H1 (cell line): ENCODE data around the gene NSUN4. TPM values are rescaled to one million over a fixed set of nuclear protein-coding genes. Genes with fewer than 3 reads are reported as not detected.
A peak's percentile ranks its signal among the peaks of the same experiment; 100 is the strongest.

Source experiments
- CTCF ChIA-PET: fragments of 300-600 bp; sonication (Branson Sonifier 250); formaldehyde crosslinking; loops from one replicate; lab custom pipeline; 2021; ENCODE audit not compliant: partially characterized antibody; lab: Charles Lee
- POLR2A ChIA-PET: fragments of 300-600 bp; sonication (Branson Sonifier 250); formaldehyde crosslinking; loops from one replicate; lab custom pipeline; 2021; ENCODE audit warnings: inconsistent platforms; ENCODE audit not compliant: partially characterized antibody; lab: Charles Lee
- DNase-seq, 2 experiments: peaks; one replicate each; pipeline versions ENCODE4 v3.0.0 to v3.0.0-alpha.2; 2010 to 2022; ENCODE audit warnings: low spot score in 2 of 2, low read depth in 1 of 2, mixed read lengths in 1 of 2
- FAIRE-seq: peaks from 2 replicates; lab custom pipeline; 2011; peaks lifted over from hg19 to GRCh38; lab: Jason Lieb, UNC
- H2AFZ ChIP-seq: 2 replicates; pipeline ENCODE4 v1.8.1; 2012; ENCODE audit warnings: low read length, inconsistent platforms
- H2AK5ac ChIP-seq: 2 replicates; pipeline ENCODE4 v1.6.1; 2013; ENCODE audit warnings: low read depth, low read length
- H2BK120ac ChIP-seq: replicated peaks from 2 replicates; pipeline ENCODE3; 2013; ENCODE audit warnings: low read depth, low read length, inconsistent platforms
- H2BK12ac ChIP-seq: 2 replicates; pipeline ENCODE4 v1.6.1; 2013; ENCODE audit warnings: low read depth, low read length
- H2BK15ac ChIP-seq: 2 replicates; pipeline ENCODE4 v1.6.1; 2013; ENCODE audit warnings: low read length
- H2BK20ac ChIP-seq: 2 replicates; pipeline ENCODE4 v1.6.1; 2013; ENCODE audit warnings: low read length
- H2BK5ac ChIP-seq: 2 replicates; pipeline ENCODE4 v1.6.1; 2013; ENCODE audit warnings: low read depth, low read length
- H3K14ac ChIP-seq: 2 replicates; pipeline ENCODE4 v1.6.1; 2013; ENCODE audit warnings: inconsistent platforms; ENCODE audit not compliant: insufficient read length
- H3K18ac ChIP-seq: 2 replicates; pipeline ENCODE4 v1.6.1; 2013; ENCODE audit warnings: low read length; ENCODE audit errors: extremely low read depth
- H3K23ac ChIP-seq: 2 replicates; pipeline ENCODE4 v1.6.1; 2013; ENCODE audit warnings: inconsistent platforms; ENCODE audit not compliant: insufficient read length
- H3K23me2 ChIP-seq: 2 replicates; pipeline ENCODE4 v1.6.1; 2013; ENCODE audit warnings: low read depth, low read length
- H3K27ac ChIP-seq: 2 replicates; pipeline ENCODE4 v1.6.1; 2011; ENCODE audit warnings: low read depth, low read length, inconsistent platforms
- H3K27me3 ChIP-seq, 4 experiments: replicated peaks in 1 of 4; 1 replicate in 1 of 4; 2 replicates in 3 of 4; pipeline versions ENCODE4 v1.6.1 to v1.8.1; 2011 to 2013; ENCODE audit warnings: low read length in 3 of 4, mild to moderate bottlenecking in 3 of 4, inconsistent platforms in 2 of 4, mixed read lengths in 2 of 4, moderate library complexity in 1 of 4; ENCODE audit not compliant: control insufficient read depth in 3 of 4, insufficient read depth in 3 of 4; ENCODE audit errors: extremely low read depth in 1 of 4
- H3K36me3 ChIP-seq, 4 experiments: 2 replicates each; pipeline versions ENCODE4 v1.6.1 to v1.8.1; 2011 to 2013; ENCODE audit warnings: mild to moderate bottlenecking in 4 of 4, low read length in 3 of 4, moderate library complexity in 2 of 4, control low read depth in 1 of 4, inconsistent platforms in 1 of 4; ENCODE audit not compliant: insufficient read depth in 4 of 4, control insufficient read depth in 2 of 4
- H3K4ac ChIP-seq: replicated peaks from 2 replicates; pipeline ENCODE3; 2013; ENCODE audit warnings: low read length, low read depth, mixed read lengths, inconsistent platforms; ENCODE audit not compliant: insufficient read length
- H3K4me1 ChIP-seq, 4 experiments: replicated peaks in 1 of 4; 1 replicate in 1 of 4; 2 replicates in 3 of 4; pipeline versions ENCODE4 v1.6.1 to v1.8.1; 2011 to 2013; ENCODE audit warnings: low read length in 3 of 4, inconsistent platforms in 2 of 4, mixed read lengths in 1 of 4; ENCODE audit not compliant: insufficient read depth in 4 of 4, control insufficient read depth in 3 of 4
- H3K4me2 ChIP-seq, 2 experiments: 2 replicates each; pipeline versions ENCODE4 v1.6.1 to v1.8.1; 2011 to 2013; ENCODE audit warnings: low read depth in 2 of 2, low read length in 2 of 2, control low read depth in 1 of 2, inconsistent platforms in 1 of 2, mild to moderate bottlenecking in 1 of 2; ENCODE audit not compliant: insufficient read depth in 1 of 2
- H3K4me3 ChIP-seq, 4 experiments: fragments of 200-600, 300-600 bp in 1 of 4; sonication (generic), shearing (Covaris generic), sonication (Bioruptor Twin) in 1 of 4; 2 replicates each; pipeline versions ENCODE4 v1.5.1 to v1.8.1; 2011 to 2016; ENCODE audit warnings: low read length in 4 of 4, low read depth in 3 of 4, control low read depth in 2 of 4, inconsistent platforms in 2 of 4, mild to moderate bottlenecking in 2 of 4, mixed read lengths in 1 of 4, moderate library complexity in 1 of 4; ENCODE audit not compliant: insufficient read depth in 2 of 4; ENCODE audit errors: extremely low read depth in 1 of 4
- H3K56ac ChIP-seq: replicated peaks from 2 replicates; pipeline ENCODE3; 2013; ENCODE audit warnings: low read depth, mild to moderate bottlenecking, mixed read lengths, low read length, inconsistent platforms; ENCODE audit not compliant: insufficient read length
- H3K79me1 ChIP-seq: 2 replicates; pipeline ENCODE4 v1.6.1; 2013; ENCODE audit warnings: low read depth, low read length, control low read depth
- H3K79me2 ChIP-seq, 2 experiments: 2 replicates each; pipeline versions ENCODE4 v1.6.1 to v1.8.1; 2012 to 2013; ENCODE audit warnings: low read length in 2 of 2, mild to moderate bottlenecking in 2 of 2, inconsistent platforms in 1 of 2; ENCODE audit not compliant: insufficient read depth in 2 of 2, control insufficient read depth in 1 of 2
- H3K9ac ChIP-seq, 4 experiments: replicated peaks in 1 of 4; 1 replicate in 1 of 4; 2 replicates in 3 of 4; pipeline versions ENCODE4 v1.6.1 to v1.8.1; 2011 to 2013; ENCODE audit warnings: low read depth in 3 of 4, low read length in 3 of 4, control low read depth in 2 of 4, mild to moderate bottlenecking in 2 of 4, moderate library complexity in 2 of 4, inconsistent platforms in 1 of 4; ENCODE audit errors: extremely low read depth in 1 of 4
- H3K9me3 ChIP-seq, 2 experiments: 2 replicates each; pipeline versions ENCODE4 v1.6.1 to v1.8.1; 2012 to 2013; ENCODE audit warnings: mild to moderate bottlenecking in 2 of 2, moderate library complexity in 2 of 2, control low read depth in 1 of 2, inconsistent platforms in 1 of 2, low read depth in 1 of 2, low read length in 1 of 2, mixed read lengths in 1 of 2; ENCODE audit not compliant: insufficient read depth in 2 of 2
- H4K20me1 ChIP-seq, 2 experiments: replicated peaks in 1 of 2; 2 replicates each; pipeline versions ENCODE3 to v1.8.1; 2011 to 2013; ENCODE audit warnings: inconsistent platforms in 2 of 2, low read length in 2 of 2, mild to moderate bottlenecking in 1 of 2; ENCODE audit not compliant: insufficient read depth in 2 of 2, control insufficient read depth in 1 of 2
- H4K5ac ChIP-seq: 2 replicates; pipeline ENCODE4 v1.6.1; 2013; ENCODE audit warnings: low read length, low read depth, mixed read lengths, inconsistent platforms; ENCODE audit not compliant: insufficient read length
- H4K8ac ChIP-seq: 2 replicates; pipeline ENCODE4 v1.8.0; 2013; ENCODE audit warnings: mild to moderate bottlenecking, moderate library complexity, low read length, inconsistent platforms; ENCODE audit not compliant: insufficient read depth; ENCODE audit errors: extremely low read depth
- H4K91ac ChIP-seq: replicated peaks from 2 replicates; pipeline ENCODE3; 2013; ENCODE audit warnings: low read length, mixed read lengths, inconsistent platforms; ENCODE audit not compliant: insufficient read length
- EGR1 ChIP-seq: IDR thresholded peaks from 2 replicates; pipeline ENCODE4 v1.6.1; 2011; ENCODE audit warnings: low read depth, low read length, borderline replicate concordance
- EP300 ChIP-seq, 2 experiments: IDR thresholded peaks; 1 replicate in 1 of 2; 2 replicates in 1 of 2; pipeline ENCODE4 v1.6.1; 2011 to 2012; ENCODE audit warnings: low read depth in 2 of 2, low read length in 2 of 2, mild to moderate bottlenecking in 2 of 2, borderline replicate concordance in 1 of 2, inconsistent platforms in 1 of 2, moderate library complexity in 1 of 2
- POLR2A ChIP-seq, 2 experiments: IDR thresholded peaks; 1 replicate in 1 of 2; 2 replicates in 1 of 2; pipeline ENCODE4 v1.6.1; 2011; ENCODE audit warnings: low read depth in 2 of 2, low read length in 2 of 2, mild to moderate bottlenecking in 2 of 2; ENCODE audit errors: control extremely low read depth in 1 of 2
- SIX5 ChIP-seq: IDR thresholded peaks from 2 replicates; pipeline ENCODE4 v1.6.1; 2011; ENCODE audit warnings: mild to moderate bottlenecking, low read depth, low read length
- SRF ChIP-seq: IDR thresholded peaks from 2 replicates; pipeline ENCODE4 v1.6.1; 2011; ENCODE audit warnings: mild to moderate bottlenecking, low read depth, low read length, moderate library complexity
- SUZ12 ChIP-seq: fragments of 200-600 bp; sonication (generic); IDR thresholded peaks from 2 replicates; pipeline ENCODE4 v1.6.1; 2012; ENCODE audit warnings: mild to moderate bottlenecking, inconsistent platforms, low read length, moderate library complexity, mixed read lengths
- WGBS, 2 experiments: shearing (Covaris generic) in 1 of 2; methylation state at CpG; one replicate each; pipeline versions ENCODE4 v1.1.6 to v1.1.7; 2013 to 2015; ENCODE audit warnings: low lambda C conversion rate in 2 of 2, mixed read lengths in 2 of 2, inconsistent platforms in 1 of 2, low coverage in 1 of 2, missing lambda C conversion rate in 1 of 2; ENCODE audit not compliant: insufficient replicate concordance in 2 of 2, insufficient coverage in 1 of 2, insufficient read length in 1 of 2; ENCODE audit errors: extremely low coverage in 1 of 2, missing lambda C conversion rate in 1 of 2; 5-methylcytosine and 5-hydroxymethylcytosine counted together
- polyA plus RNA-seq, 7 experiments: library from polyadenylated mRNA; depleted of rRNA in 3 of 7; stranded (reverse) in 5 of 7; unstranded in 2 of 7; fragments of >200 nt in 5 of 7; fragments of 200-250 nt in 2 of 7; gene quantifications; 1 replicate in 5 of 7; 2 replicates in 1 of 7; 4 replicates in 1 of 7; pipeline versions ENCODE4 v1.2.1 to v1.2.3, GENCODE V29; 2011 to 2013; ENCODE audit warnings: missing spikeins in 2 of 7, mixed read lengths in 2 of 7
- total RNA-seq: library from RNA; stranded (reverse); fragmentation: NEBNext Ultra II Directional; extraction: Animal tissue kit (Norgen Biotek cat#: 25700); gene quantifications from 2 replicates; pipeline ENCODE4 v1.2.1, GENCODE V29; 2021

NSUN4 gene
- total and polyA plus RNA-seq, 2 of the 8 experiments (the other 6 are each of a cell fraction or from before 2014, with no cell fraction given), result 9.7 to 15.7 TPM

- H2AK5ac ChIP-seq, result no peak overlapping the region
- no peak overlapping the region for H2BK5ac ChIP-seq
- no peaks in the 10 kb centered on the region for H3K4me1 ChIP-seq
- FAIRE-seq (no peak), DNase-seq (no peak)
- H2BK12ac ChIP-seq, result no peak overlapping the region
- no peak overlapping the region for H3K4ac ChIP-seq
- CTCF ChIA-PET, result interaction anchor here (0.6 to 1.2 kb wide), 5 partner anchors 20 to 1778 kb away, joined by 3 to 4 read pairs (median 3); partner anchors contain the start of gene NSUN4
- no peak overlapping the region for H3K9ac ChIP-seq
- H2BK120ac ChIP-seq, result no peak overlapping the region
- no peaks in the 10 kb centered on the region for H3K27me3 ChIP-seq
- H3K23ac ChIP-seq, result no peak overlapping the region
- no peak overlapping the region for H4K5ac ChIP-seq
- H3K27ac ChIP-seq, result no peak overlapping the region
- no peak overlapping the region for H3K4me2 ChIP-seq
- no peak overlapping the region for H3K14ac ChIP-seq
- no peaks in the 10 kb centered on the region for H3K79me1 ChIP-seq
- H4K91ac ChIP-seq, result no peak overlapping the region
- H3K18ac ChIP-seq, result no peak overlapping the region
- no peak overlapping the region for H3K4me3 ChIP-seq
- H3K23me2 ChIP-seq, result no peaks in the 10 kb centered on the region
- H4K8ac ChIP-seq, result no peak overlapping the region
- POLR2A ChIA-PET, result interaction anchor here (0.8 to 4.4 kb wide), 9 partner anchors 8 to 184 kb away, joined by 3 to 39 read pairs (median 9); partner anchors contain the start of genes LRRC41, NSUN4, PIK3R3 and UQCRH
- H2BK20ac ChIP-seq, result no peak overlapping the region
- no peak overlapping the region for H3K56ac ChIP-seq
- H3K9me3 ChIP-seq, result no peaks in the 10 kb centered on the region
- H3K79me2 ChIP-seq, result no peaks in the 10 kb centered on the region
- TF ChIP-seq SRF (no peak), EP300 (IDR thresholded peaks at IDR 0.05; ENCODE audit: borderline replicate concordance in 1 of 2, low read depth in 2 of 2, low read length in 2 of 2) (no peak), SIX5 (no peak), SUZ12 (no peak), POLR2A (IDR thresholded peaks at IDR 0.05; ENCODE audit: control extremely low read depth in 1 of 2, low read depth in 2 of 2, low read length in 2 of 2) (peak in 1 of 2 experiments; percentile 30; a peak in 1 of 3 replicates), EGR1 (no peak)
- H2AFZ ChIP-seq, result no peak overlapping the region
- WGBS, 2 experiments, result 88% methylated on average over 3 of the region's 3 CpGs; no CpG with 5 or more reads in 1 of the 2 experiments
- peaks cover 0 to 3% of the 10 kb centered on the region in 2 experiments for H4K20me1 ChIP-seq
- H3K36me3 ChIP-seq, result peaks cover 15 to 61% (median 40%) of the 10 kb centered on the region in 4 experiments
- H2BK15ac ChIP-seq, result no peak overlapping the region
These were observed 24.8 kb upstream of the NSUN4 start for GRCh38 chr1:46315669-46316403.
